HEK293 (cell line): ENCODE data around the gene IZUMO2.

Experiments
- CTCF ChIP-seq: fragments of 450-650 bp; formaldehyde crosslinking; IDR thresholded peaks from 2 replicates; pipeline ENCODE4 v1.5.1; 2016; ENCODE audit warnings: missing biosample characterization, missing genetic modification characterization
- IKZF3 ChIP-seq: fragments of 450-650 bp; IDR thresholded peaks from 2 replicates; pipeline ENCODE4 v1.5.0; 2018; ENCODE audit warnings: missing biosample characterization, mild to moderate bottlenecking, missing genetic modification characterization, moderate library complexity
- KLF17 ChIP-seq: fragments of 450-650 bp; formaldehyde crosslinking; IDR thresholded peaks from 2 replicates; pipeline ENCODE4 v1.5.1; 2016; ENCODE audit warnings: missing biosample characterization, missing genetic modification characterization
- ZBTB26 ChIP-seq: fragments of 450-650 bp; formaldehyde crosslinking; optimal IDR thresholded peaks from 2 replicates; pipeline ENCODE3; 2016; ENCODE audit warnings: missing biosample characterization, mild to moderate bottlenecking, missing genetic modification characterization
- ZBTB8A ChIP-seq: fragments of 450-650 bp; formaldehyde crosslinking; IDR thresholded peaks from 2 replicates; pipeline ENCODE4 v1.5.1; 2016; ENCODE audit warnings: missing biosample characterization, missing genetic modification characterization
- ZNF121 ChIP-seq: fragments of 450-650 bp; formaldehyde crosslinking; IDR thresholded peaks from 2 replicates; pipeline ENCODE4 v1.5.1; 2016; ENCODE audit warnings: missing biosample characterization, missing genetic modification characterization
- ZNF239 ChIP-seq: fragments of 450-650 bp; formaldehyde crosslinking; IDR thresholded peaks from 2 replicates; pipeline ENCODE4 v1.5.1; 2016; ENCODE audit warnings: missing biosample characterization, missing genetic modification characterization
- ZNF549 ChIP-seq: fragments of 450-650 bp; IDR thresholded peaks from 2 replicates; pipeline ENCODE4 v1.5.1; 2018; ENCODE audit warnings: missing biosample characterization, missing genetic modification characterization, mild to moderate bottlenecking, inconsistent platforms, moderate library complexity
- ZNF791 ChIP-seq: fragments of 450-650 bp; formaldehyde crosslinking; IDR thresholded peaks from 2 replicates; pipeline ENCODE4 v1.5.1; 2016; ENCODE audit warnings: missing biosample characterization, missing genetic modification characterization
- ZSCAN16 ChIP-seq: fragments of 450-650 bp; formaldehyde crosslinking; IDR thresholded peaks from 2 replicates; pipeline ENCODE4 v1.5.1; 2016; ENCODE audit warnings: missing biosample characterization, missing genetic modification characterization

GRCh38 chr19:50167314-50167721 lies 4.2 kb upstream of the IZUMO2 start:
- no peak for TF ChIP-seq CTCF (tag by site-specific recombination)
- no peak for TF ChIP-seq IKZF3 (tag by site-specific recombination)
- TF ChIP-seq ZSCAN16 (tag by site-specific recombination) = no peak
- no peak for TF ChIP-seq ZBTB8A (tag by site-specific recombination)
- no peak for TF ChIP-seq ZNF121 (tag by site-specific recombination)
- TF ChIP-seq ZNF239 = no peak
- TF ChIP-seq ZNF549 (tag by site-specific recombination) = no peak
- no peak for TF ChIP-seq ZNF791
- no peak for TF ChIP-seq ZBTB26 (tag by site-specific recombination)
- TF ChIP-seq KLF17 (tag by site-specific recombination) = peak; percentile 49; the same call in 1 of the 2 replicates
